Stimulated activated CD4-positive, alpha-beta T cell treated with anti-CD3 and anti-CD28 coated beads, Interleukin-12 subunit alpha, Interleukin-12 subunit beta, amount 100 ng/mL, for 4 hours (primary cell): ENCODE results near the gene SLC25A31.

Experiments
- DNase-seq: peaks from one replicate; pipeline ENCODE4 v3.0.0-alpha.2; 2020

Gene SLC25A31

DNA sequence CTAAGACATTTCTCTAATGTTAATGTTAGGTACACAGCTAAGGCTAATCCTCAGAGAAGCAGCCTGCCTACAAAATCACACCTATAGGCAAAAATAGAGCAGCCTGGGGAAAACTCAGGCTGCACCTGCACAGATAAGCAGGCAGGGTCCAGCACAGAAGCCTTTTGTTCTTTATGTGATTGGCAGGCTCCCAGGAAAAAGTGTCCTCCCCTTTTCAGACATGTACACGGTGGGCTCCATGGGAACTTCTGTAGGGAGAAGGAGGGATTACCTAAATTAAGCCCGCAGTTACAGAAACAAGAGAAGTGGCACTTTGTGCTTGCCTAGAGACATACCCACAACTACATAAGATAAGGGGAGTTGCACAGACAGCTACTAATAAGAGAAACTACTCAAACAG is 47.9 kb downstream of the SLC25A31 start:
- DNase-seq = no peak

DNA sequence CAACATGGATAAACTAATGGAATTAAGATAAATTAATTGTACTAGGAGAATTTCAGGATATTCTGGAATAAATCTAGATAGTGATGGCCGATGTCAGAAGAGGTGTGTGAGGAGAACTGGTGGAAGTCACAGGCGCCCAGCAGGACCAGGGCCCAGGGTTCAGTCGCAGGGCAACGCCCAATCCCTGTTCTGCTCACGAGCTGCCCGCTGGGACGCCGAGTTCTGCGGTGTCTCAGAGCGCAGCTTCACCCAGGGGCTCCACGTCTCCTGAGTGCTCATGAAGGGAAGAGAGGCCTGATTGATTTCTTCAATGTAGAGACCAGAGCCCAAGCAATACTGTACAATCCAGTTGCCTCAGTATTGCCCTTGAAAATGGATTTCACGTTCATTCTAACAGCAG is 50.4 kb downstream of the SLC25A31 start:
- DNase-seq = no peak

DNA sequence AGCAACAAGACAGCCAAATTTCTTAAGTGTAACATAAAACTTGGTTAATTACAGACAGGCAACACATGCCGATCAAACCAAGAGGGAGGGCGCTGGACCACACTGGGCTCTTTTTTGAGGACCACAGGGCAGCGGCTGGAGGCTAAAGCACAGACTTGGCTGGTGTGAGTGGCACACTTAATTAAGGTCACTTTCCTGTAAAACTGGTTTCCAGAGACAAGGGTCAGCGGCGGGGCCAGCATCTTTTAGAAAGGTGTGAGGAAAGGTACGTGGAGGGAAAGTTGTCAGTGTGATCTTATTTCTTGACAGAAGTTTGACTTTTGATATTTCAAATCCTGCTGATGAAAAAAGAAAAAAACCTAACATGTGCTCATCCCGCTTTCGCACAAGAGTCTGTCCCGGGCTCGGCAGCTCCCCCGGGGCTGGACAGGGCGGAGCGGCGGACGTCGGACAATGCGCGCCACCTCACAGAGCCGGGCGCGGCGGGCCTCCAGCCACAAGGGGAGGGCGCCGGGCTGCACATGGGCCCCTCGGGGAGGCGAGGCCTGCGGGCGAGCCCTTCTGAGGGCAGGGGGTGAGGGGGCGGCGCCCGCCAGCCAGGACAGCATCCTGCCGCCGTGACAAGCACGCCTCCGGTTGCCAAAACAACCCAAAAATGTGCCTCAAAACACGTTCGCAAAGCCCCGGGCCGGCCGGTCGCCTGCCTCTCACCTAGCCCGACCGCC is 51.3 kb downstream of the SLC25A31 start:
- no peak for DNase-seq

DNA sequence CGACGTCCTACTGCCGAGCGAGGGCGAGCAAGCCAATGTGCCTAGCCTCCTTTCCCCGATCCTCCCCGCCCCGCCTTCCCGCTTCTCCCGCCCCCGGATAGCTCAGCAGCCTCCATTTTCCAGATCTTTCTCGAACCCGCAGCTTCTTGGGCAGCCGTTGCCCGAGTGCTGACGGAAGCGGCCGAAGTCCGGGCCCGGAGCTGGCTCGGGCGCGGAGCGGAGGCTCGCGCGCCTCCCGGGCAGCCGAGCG is 51.8 kb downstream of the SLC25A31 start:
- no peak for DNase-seq

DNA sequence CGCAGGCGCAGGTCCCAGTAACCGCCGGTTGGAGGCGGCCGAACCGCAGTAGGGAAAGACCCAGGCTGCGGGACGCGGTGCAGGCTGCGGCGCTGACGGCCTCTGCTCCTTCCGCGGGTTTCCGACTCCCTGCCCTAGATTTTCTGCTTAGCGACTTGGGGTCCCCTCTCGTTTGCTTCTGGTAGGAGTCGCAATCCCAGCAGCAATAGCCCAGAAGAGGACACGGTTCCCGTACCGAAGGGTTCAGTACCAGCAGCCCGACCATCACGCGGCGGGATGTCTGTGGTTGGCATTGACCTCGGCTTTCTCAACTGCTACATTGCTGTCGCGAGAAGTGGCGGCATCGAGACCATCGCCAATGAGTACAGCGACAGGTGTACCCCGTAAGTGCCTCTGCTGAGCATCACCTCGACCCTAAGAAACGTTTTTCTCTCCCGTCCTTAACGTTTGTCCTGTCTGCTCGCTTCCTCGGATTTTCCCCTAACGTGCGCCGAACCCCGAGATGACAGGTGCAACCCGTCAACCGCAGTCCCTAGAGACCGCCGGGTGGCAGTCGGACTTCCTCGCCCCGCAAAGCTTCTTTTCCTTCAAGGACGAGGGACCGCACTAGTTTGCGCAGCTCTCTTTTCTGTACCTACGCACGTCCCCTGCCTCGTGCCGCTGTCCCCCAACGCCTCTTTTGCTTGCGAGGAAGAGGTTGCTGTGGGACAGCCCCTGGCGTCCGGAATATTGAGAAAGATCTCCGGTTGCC is 52.2 kb downstream of the SLC25A31 start, which contains the start of gene HSPA4L:
Gene HSPA4L (plus strand): TSS at position 48 of the 751 bp plus-strand sequence. CDS start 229 bp downstream, at position 277.
- DNase-seq = peak; percentile 61

DNA sequence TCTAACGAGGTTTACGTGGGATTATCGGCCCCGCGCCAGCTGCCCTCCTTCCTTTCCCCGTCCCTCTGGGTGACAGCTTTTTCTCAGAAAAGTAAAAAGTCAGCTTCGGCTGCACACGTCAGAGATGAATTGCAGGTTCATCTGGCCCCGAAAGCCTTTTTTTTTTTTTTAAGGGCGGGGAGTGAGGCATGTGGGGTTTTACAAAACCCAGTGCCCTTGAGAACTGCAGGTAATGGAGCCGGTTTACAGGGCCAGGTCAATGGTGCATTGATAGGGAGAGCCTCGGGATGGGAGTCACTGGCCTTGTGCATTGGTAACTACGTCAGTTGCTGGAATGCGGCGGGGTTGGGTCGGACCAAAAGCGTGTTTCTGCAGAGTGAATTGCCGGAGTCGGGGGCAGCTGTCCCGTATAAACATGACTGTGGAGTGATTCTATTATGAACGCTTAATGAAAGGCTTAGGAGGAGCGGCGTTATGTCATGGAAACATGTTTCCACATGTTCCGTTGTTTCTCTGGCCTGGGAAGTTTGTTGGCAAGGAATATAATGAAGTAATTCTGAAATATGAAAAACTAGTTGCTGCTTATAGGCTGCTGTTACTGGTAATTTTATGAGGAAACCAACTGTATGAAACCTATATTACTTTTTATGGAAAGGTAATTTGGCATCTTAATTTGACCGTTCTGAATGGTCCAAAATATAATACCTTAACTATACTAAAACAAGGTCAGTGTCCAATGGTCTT is 53.0 kb downstream of the SLC25A31 start:
- DNase-seq = no peak

DNA sequence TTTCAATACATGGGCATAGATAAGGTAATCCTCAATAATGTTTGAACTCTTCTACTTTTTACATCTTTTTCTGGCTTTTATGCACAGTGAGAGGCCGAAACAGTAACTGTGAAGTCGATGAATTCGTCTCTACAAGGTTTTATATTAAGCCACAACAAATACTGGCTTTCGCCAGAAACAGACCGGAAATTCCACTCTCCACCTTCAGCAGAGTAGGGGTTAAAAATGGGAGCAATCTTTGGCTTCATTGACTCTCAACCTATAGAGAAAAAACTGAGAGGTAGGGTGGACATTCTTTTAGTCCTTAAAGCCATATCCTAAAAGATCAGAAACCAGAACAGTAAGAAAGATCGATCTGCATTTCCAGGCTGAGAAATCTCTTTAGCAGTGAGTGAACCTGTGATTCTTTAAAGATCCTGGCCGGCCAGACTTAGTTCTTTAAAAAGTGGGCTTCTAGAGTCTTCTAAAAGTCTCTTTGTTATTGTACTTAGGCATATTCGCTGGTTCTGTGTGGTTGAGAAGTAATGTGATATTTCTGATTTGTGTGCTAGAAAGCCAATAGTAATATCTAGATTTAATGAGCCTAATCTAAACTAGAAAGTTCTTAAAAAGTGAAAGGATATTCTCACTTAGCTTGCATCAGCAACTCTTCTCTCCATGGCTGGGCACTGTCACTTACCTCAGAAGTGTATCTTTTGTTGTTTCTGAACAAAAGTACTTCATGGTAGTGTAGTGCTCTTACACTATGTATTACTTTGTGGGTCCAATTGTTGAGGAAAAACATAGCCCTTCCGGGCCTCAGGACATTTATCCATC is 54.0 kb downstream of the SLC25A31 start:
- DNase-seq = no peak

DNA sequence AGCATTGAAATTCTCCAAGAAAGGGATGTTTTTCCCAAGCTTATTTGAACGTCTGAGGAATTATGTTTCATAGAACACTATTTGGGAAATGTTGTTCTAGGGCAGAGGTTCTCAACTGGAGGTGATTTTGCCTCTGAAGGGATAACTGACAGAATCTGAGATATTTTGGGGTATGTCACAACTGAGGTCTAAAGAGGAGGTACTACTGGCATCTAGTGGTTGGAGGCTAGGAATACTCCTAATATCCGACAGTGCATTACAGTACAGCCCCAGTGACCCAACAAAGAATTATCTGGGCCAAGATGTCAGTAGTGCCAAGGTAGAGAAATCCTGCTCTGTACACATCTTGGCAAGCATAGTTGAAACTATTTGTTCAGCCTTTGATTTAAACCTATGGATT is 58.3 kb downstream of the SLC25A31 start:
- DNase-seq = no peak

DNA sequence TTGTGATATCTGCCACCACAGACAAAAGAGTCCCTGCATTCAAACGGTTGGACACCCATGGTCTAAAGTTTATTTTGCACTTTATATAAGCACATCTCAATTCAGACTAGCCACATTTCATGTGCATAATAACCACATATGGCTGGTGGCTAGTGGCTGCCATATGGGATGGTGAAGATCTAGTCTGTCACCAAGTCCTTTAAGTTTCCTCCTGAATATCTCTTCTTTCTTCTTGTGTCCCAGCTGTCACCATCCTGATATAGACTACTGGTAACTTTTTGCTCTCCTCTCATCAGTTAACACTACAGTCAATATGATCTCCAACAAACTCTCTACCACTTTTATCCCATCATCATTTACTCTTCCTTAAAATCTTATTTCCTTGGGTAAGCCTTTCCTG is 61.2 kb downstream of the SLC25A31 start:
- DNase-seq = no peak

DNA sequence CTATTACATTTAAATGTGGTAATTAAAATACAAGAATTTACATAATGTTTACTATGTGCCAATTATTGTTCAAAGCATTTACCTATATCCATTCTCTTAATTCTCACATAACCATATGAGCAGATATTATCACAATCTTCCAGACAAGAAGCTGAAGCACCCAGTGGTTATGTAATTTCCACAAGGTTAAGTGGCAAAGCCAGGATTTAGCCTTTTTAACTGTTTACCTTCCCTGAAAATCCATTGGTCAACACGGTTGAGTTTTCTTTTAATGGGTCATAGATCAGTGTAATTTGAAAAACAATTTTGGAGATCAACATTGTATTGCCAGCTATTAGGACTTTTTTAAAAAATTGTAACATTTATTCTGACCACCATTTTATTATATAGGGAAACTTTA is 63.3 kb downstream of the SLC25A31 start:
- DNase-seq = no peak

DNA sequence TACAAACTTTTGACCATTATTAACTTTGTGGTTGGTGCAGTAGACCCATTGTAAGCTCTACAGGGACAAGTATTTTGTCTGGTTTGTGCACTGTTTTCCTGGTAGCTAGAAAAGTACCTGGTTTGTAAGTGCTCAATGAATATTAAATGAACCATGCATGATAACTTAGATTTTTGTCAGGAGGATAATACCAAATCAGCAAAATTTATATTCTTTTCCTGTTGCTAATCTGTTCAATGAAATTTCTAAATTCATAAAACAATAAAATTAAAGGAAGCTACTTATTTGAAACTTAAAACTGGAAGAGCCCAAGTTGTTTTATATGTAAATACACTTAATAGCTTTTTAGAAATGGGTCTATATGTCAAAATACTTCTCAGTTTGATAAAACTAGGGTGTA is 69.5 kb downstream of the SLC25A31 start:
- DNase-seq = no peak

DNA sequence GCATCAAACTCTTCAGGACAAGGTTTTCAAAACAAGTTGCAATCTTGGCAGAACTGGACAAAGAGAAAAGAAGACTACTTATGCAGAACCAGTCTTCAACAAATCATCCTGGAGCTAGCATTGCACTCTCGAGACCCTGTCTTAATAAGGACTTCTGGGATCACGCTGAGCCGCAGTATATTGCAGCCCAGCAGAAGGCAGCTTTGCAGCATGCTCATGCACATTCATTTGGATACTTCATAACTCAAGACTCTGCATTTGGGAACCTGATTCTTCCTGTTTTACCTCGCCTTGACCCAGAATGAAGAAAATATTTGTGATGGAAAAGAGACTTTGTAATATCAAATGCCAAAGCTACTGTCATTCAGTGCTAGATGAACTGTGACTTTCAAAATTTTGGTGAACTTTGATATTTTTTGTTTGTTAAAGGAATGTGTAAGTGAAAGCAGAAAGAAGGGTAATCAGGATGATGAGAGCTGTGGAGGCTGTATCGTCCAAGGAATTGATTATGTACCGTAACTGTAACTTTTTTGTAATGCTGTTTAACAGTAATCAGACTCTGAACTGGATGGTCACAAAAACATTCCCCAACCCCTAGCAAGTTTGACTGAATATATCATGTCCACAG is 79.1 kb downstream of the SLC25A31 start:
- no peak for DNase-seq

DNA sequence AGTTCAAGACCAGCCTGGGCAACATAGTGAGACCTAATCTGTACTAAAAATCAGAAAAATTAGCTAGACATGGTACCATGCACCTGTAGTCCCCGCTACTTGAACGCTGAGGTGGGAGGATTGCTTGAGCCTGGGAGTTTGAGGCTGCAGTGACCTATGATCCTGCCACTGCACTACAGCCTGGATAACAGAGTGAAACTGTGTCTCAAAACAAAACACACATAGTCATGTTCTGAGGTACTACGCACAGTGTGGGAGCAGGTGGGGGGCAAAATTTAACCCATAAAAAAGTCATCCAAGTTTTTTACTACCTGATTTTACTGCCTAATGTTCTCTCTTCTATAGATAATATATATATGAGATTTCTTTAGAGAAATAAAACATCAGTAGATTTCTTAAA is 80.4 kb downstream of the SLC25A31 start:
- no peak for DNase-seq

DNA sequence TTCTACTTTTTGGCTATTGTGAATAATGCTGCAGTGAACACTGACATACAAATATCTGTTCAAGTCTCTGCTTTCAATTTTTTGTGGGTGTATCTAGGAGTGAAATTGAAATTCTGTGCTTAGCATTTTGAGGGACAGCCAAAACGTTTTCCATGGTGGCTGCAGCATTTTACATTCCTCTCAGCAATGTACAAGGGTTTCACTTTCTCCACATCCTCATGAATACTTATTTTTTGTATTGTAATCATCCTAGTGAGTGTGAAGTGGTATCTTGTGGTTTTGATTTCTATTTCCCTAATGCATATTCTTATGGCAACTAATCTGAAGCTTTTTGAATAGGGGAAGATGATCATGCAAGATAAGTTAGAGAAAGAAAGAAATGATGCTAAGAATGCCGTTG is 92.2 kb downstream of the SLC25A31 start:
- no peak for DNase-seq
